DOHH2 (cell line): ENCODE data around the gene DHRS4.

Experiments
- H3F3A ChIP-seq: fragments of 200-600 bp; sonication (generic), shearing (Covaris generic); 2 replicates; pipeline ENCODE4 v1.6.0; 2016; ENCODE audit warnings: antibody characterized with exemption, mild to moderate bottlenecking; ENCODE audit not compliant: control insufficient read depth, insufficient read depth
- H3K27ac ChIP-seq: fragments of 200-600 bp; sonication (generic); 2 replicates; pipeline ENCODE4 v1.5.1; 2014; ENCODE audit warnings: low read depth, mild to moderate bottlenecking, low read length, moderate library complexity
- H3K27me3 ChIP-seq: fragments of 200-600 bp; sonication (generic); 2 replicates; pipeline ENCODE4 v1.6.1; 2014; ENCODE audit warnings: mild to moderate bottlenecking, low read length, mixed read lengths; ENCODE audit not compliant: control insufficient read depth
- H3K36me3 ChIP-seq: fragments of 200-600 bp; sonication (generic); 2 replicates; pipeline ENCODE4 v1.6.1; 2014; ENCODE audit warnings: mild to moderate bottlenecking, low read length, moderate library complexity, mixed read lengths; ENCODE audit not compliant: control insufficient read depth
- H3K4me1 ChIP-seq: fragments of 200-600 bp; sonication (generic); 2 replicates; pipeline ENCODE4 v1.6.1; 2014; ENCODE audit warnings: mild to moderate bottlenecking, low read length, mixed read lengths; ENCODE audit not compliant: control insufficient read depth
- H3K4me2 ChIP-seq: fragments of 200-600 bp; sonication (generic); 2 replicates; pipeline ENCODE4 v1.6.0; 2014; ENCODE audit warnings: mild to moderate bottlenecking, low read length, moderate library complexity
- H3K4me3 ChIP-seq: fragments of 200-600 bp; sonication (generic); 2 replicates; pipeline ENCODE4 v1.5.1; 2014; ENCODE audit warnings: mild to moderate bottlenecking, low read length, mixed read lengths
- H3K79me2 ChIP-seq: fragments of 200-600 bp; sonication (generic); 2 replicates; pipeline ENCODE4 v1.6.1; 2014; ENCODE audit warnings: mild to moderate bottlenecking, low read length, mixed read lengths; ENCODE audit not compliant: control insufficient read depth
- H3K9me2 ChIP-seq: fragments of 200-600 bp; sonication (generic); replicated peaks from 2 replicates; pipeline ENCODE4 v1.6.1; 2014; ENCODE audit warnings: mild to moderate bottlenecking, low read length, mixed read lengths; ENCODE audit not compliant: control insufficient read depth
- H3K9me3 ChIP-seq: fragments of 200-600 bp; sonication (generic); 2 replicates; pipeline ENCODE4 v1.6.1; 2014; ENCODE audit warnings: antibody characterized with exemption, low read length, mixed read lengths; ENCODE audit not compliant: control insufficient read depth, insufficient read depth
- H4K20me1 ChIP-seq: fragments of 200-600 bp; sonication (generic); 2 replicates; pipeline ENCODE4 v1.6.0; 2014; ENCODE audit warnings: low read depth, mild to moderate bottlenecking, antibody characterized with exemption, low read length, moderate library complexity; ENCODE audit not compliant: control insufficient read depth, insufficient read depth
- EZH2phosphoT487 ChIP-seq: fragments of 200-600 bp; sonication (generic); IDR thresholded peaks from 2 replicates; pipeline ENCODE4 v1.6.1; 2017; ENCODE audit warnings: borderline replicate concordance, mild to moderate bottlenecking, antibody characterized with exemption, low read length, moderate library complexity, mixed read lengths
- TF ChIP-seq, protein P1 (sequence below): fragments of 200-600 bp; sonication (generic); IDR thresholded peaks from one replicate; pipeline ENCODE4 v1.5.1; 2014; ENCODE audit warnings: antibody characterized with exemption, mild to moderate bottlenecking, low read depth, low read length; ENCODE audit not compliant: poor library complexity, severe bottlenecking

The DHRS4 gene

GRCh38 chr14:23929822-23930294 lies 23.7 kb upstream of the DHRS4 start:
- TF ChIP-seq, protein P1, sequence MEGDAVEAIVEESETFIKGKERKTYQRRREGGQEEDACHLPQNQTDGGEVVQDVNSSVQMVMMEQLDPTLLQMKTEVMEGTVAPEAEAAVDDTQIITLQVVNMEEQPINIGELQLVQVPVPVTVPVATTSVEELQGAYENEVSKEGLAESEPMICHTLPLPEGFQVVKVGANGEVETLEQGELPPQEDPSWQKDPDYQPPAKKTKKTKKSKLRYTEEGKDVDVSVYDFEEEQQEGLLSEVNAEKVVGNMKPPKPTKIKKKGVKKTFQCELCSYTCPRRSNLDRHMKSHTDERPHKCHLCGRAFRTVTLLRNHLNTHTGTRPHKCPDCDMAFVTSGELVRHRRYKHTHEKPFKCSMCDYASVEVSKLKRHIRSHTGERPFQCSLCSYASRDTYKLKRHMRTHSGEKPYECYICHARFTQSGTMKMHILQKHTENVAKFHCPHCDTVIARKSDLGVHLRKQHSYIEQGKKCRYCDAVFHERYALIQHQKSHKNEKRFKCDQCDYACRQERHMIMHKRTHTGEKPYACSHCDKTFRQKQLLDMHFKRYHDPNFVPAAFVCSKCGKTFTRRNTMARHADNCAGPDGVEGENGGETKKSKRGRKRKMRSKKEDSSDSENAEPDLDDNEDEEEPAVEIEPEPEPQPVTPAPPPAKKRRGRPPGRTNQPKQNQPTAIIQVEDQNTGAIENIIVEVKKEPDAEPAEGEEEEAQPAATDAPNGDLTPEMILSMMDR, result peak; percentile 92
- TF ChIP-seq EZH2phosphoT487, result no peak
- Histone ChIP-seq H4K20me1 (no peaks in the 10 kb centered on the region), H3K9me2 (no peaks in the 10 kb centered on the region), H3K27ac (no peak overlapping the region), H3K9me3 (no peaks in the 10 kb centered on the region), H3K4me3 (no peak overlapping the region), H3K4me2 (no peak overlapping the region), H3K79me2 (no peaks in the 10 kb centered on the region), H3K36me3 (no peaks in the 10 kb centered on the region), H3F3A (no peaks in the 10 kb centered on the region), H3K4me1 (no peaks in the 10 kb centered on the region), H3K27me3 (no peaks in the 10 kb centered on the region)

DNA sequence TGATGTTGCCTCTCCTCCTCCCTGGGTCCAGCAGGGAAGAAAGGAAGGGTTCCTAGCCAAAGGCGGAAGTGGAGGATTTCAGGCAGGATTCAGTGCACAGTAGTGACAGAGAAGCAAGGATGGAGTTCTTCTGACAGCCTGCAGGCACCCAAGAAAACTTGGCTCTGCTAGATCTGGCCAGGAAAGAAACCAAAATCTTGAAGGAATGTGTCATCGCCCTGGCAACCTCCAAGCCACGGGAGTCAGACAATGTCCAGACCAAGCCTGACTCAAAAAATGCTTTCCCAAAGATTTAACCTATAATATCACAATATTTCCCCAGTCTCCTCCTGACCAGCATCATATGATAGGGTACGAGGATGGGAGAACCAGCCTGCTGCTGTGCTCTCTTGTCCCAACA lies 22.8 kb upstream of the DHRS4 start:
- H4K20me1 ChIP-seq, result no peaks in the 10 kb centered on the region
- no peak overlapping the region for H3K27ac ChIP-seq
- H3K36me3 ChIP-seq, result no peaks in the 10 kb centered on the region
- H3K27me3 ChIP-seq, result no peaks in the 10 kb centered on the region
- H3K4me2 ChIP-seq, result no peak overlapping the region
- no peak overlapping the region for H3K4me3 ChIP-seq
- no peaks in the 10 kb centered on the region for H3F3A ChIP-seq
- H3K9me3 ChIP-seq, result no peaks in the 10 kb centered on the region
- TF ChIP-seq EZH2phosphoT487, result no peak
- TF ChIP-seq, protein P1, result no peak
- no peaks in the 10 kb centered on the region for H3K9me2 ChIP-seq
- H3K79me2 ChIP-seq, result no peaks in the 10 kb centered on the region
- H3K4me1 ChIP-seq, result no peaks in the 10 kb centered on the region

DNA sequence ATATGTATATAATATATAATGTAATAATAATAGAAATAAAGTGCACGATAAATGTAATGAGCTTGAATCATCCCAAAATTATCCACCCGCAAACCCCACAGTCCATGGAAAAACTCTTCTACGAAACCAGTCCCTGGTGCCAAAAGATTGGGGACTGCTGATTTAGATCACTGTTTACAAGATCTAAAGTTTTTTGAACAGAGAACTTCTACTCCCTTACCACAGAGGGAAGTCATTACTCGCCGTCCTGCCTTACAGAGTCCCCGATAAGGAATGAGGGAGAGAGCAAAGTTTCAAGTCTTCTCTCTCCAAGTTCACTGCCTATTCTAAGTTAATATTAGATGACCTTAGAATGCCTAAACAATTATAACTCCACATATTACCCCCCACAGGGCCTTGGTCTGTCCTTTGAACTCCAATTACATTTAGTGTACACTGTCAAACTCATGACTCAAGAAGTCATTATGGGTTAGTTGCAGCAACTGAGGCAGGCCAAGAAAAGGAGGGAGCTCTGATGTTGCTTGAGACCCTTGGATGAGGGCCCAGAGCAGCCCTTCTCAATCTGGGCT lies 21.8 kb upstream of the DHRS4 start:
- H3K9me3 ChIP-seq, result no peaks in the 10 kb centered on the region
- no peak for TF ChIP-seq EZH2phosphoT487
- TF ChIP-seq, protein P1, result no peak
- no peaks in the 10 kb centered on the region for H4K20me1 ChIP-seq
- H3K9me2 ChIP-seq, result no peaks in the 10 kb centered on the region
- no peaks in the 10 kb centered on the region for H3K36me3 ChIP-seq
- H3K4me3 ChIP-seq, result no peak overlapping the region
- no peak overlapping the region for H3K4me2 ChIP-seq
- no peaks in the 10 kb centered on the region for H3K79me2 ChIP-seq
- no peaks in the 10 kb centered on the region for H3K4me1 ChIP-seq
- no peaks in the 10 kb centered on the region for H3K27me3 ChIP-seq
- no peaks in the 10 kb centered on the region for H3F3A ChIP-seq
- H3K27ac ChIP-seq, result no peak overlapping the region
